Pancreas (tissue), 10 donors: ENCODE measurements around the gene PPM1H. TPM values are rescaled to one million over a fixed set of nuclear protein-coding genes. Genes with fewer than 3 reads are reported as not detected.

ENCODE experiments used
- ATAC-seq, 4 donors: fragments of 200-7000 bp; cut with Tn5 transposase; one replicate each; pipeline versions ENCODE4 v1.8.0 to v1.9.1; 2020; ENCODE audit warnings: mild to moderate bottlenecking in 4 of 4, moderate library complexity in 4 of 4
- DNase-seq, 6 donors: peaks; one replicate each; pipeline ENCODE4 v3.0.0-alpha.2; 2020
- FAIRE-seq: peaks from 2 replicates; lab custom pipeline; 2012; peaks lifted over from hg19 to GRCh38; lab: Jason Lieb, UNC
- H3K27ac ChIP-seq, 4 donors: fragments of 200-600 bp; sonication (generic); 1 replicate in 3 of 4; 2 replicates in 1 of 4; pipeline versions ENCODE4 v1.5.0 to v1.8.0; 2020
- H3K27me3 ChIP-seq, 4 donors: fragments of 200-600 bp; one replicate each; pipeline ENCODE4 v1.8.0; 2021
- H3K36me3 ChIP-seq, 3 donors: fragments of 200-600 bp; sonication (generic) in 1 of 3; one replicate each; pipeline versions ENCODE4 v1.5.0 to v1.8.0; 2020 to 2021
- H3K4me1 ChIP-seq, 3 donors: fragments of 200-600 bp; one replicate each; pipeline ENCODE4 v1.8.0; 2021
- H3K4me3 ChIP-seq, 4 donors: fragments of 200-600 bp; sonication (generic) in 2 of 4; one replicate each; pipeline versions ENCODE4 v1.5.0 to v1.8.0; 2020 to 2021
- H3K9me3 ChIP-seq, 4 donors: fragments of 200-600 bp; one replicate each; pipeline ENCODE4 v1.8.0; 2021
- CTCF ChIP-seq, 4 donors: fragments of 200-600 bp; sonication (generic) in 3 of 4; IDR thresholded peaks; one replicate each; pipeline versions ENCODE4 v1.5.0 to v1.8.0; 2021; ENCODE audit warnings: antibody characterized with exemption in 4 of 4
- WGBS, 2 donors: extraction: QIAGEN DNeasy Blood & Tissue Kit; methylation state at CpG; one replicate each; pipeline ENCODE4 v1.1.7; 2013; 5-methylcytosine and 5-hydroxymethylcytosine counted together
- intact Hi-C, 3 donors: fragments of 100-400 bp; cut with DNase I; formaldehyde crosslinking; loops; one replicate each; pipeline versions ENCODE4 v1.11.1 to v1.14.2; 2022
- polyA plus RNA-seq, 2 donors: library from polyadenylated mRNA; stranded (reverse); fragments of 200-250 nt; gene quantifications; one replicate each; pipeline ENCODE4 v1.2.3, GENCODE V29; 2013
- total RNA-seq, 6 donors: library from RNA; stranded (reverse); fragmentation: NEBNext Ultra II Directional in 4 of 6; extraction: Animal tissue kit (Norgen Biotek cat#: 25700) in 4 of 6; gene quantifications; one replicate each; pipeline versions ENCODE4 v1.2.1 to v1.2.4, GENCODE V29; 2021 to 2023
- donor health status: healthy with polysubstance abuse.
- donor health status: DM: no; HTN: no; CAD: no; lungs with moderate emphysema.
- donor health status: DM: no; HTN: no; CAD: no.
- donor health status: control.
- donor health status: control.
- donor health status: Bipolar disorder and iron deficiency.
- donor health status: DM: yes; HTN: yes; CAD: no.
- donor health status: DM: no; HTN: no; CAD: no.
- donor health status: DM: no; HTN: no; CAD: no.
- donor health status: DM: yes; HTN: yes; CAD: no.

The PPM1H gene
- total and polyA plus RNA-seq, 8 donors: 1.7 to 12.9 (median 5.8) TPM

- FAIRE-seq (no peak), DNase-seq (no peak), ATAC-seq (no peak)
- TF ChIP-seq CTCF (IDR thresholded peaks at IDR 0.05): no peak
- Histone ChIP-seq H3K4me1 (no peaks in the 10 kb centered on the region), H3K9me3 (no peaks in the 10 kb centered on the region), H3K36me3 (no peaks in the 10 kb centered on the region), H3K4me3 (no peak overlapping the region), H3K27me3 (no peaks in the 10 kb centered on the region), H3K27ac (no peak overlapping the region)
- intact Hi-C loops: no loop called here
- 99 to 100% methylated on average over 4 of the region's 4 CpGs for WGBS, 2 donors
These were observed 221.2 kb downstream of the PPM1H start for GRCh38 chr12:62713723-62714122.

GRCh38 chr12:62712681-62713573, 222.0 kb downstream of the PPM1H start:
- Histone ChIP-seq H3K27me3 (no peaks in the 10 kb centered on the region), H3K36me3 (no peaks in the 10 kb centered on the region), H3K9me3 (no peaks in the 10 kb centered on the region), H3K4me3 (no peak overlapping the region), H3K27ac (no peak overlapping the region), H3K4me1 (no peaks in the 10 kb centered on the region)
- ATAC-seq: no peak
- WGBS, 2 donors: 83 to 86% methylated on average over 8 of the region's 8 CpGs
- DNase-seq: no peak
- FAIRE-seq: no peak
- no peak for TF ChIP-seq CTCF (IDR thresholded peaks at IDR 0.05)
- intact Hi-C loops: no loop called here

- H3K4me1 ChIP-seq: no peaks in the 10 kb centered on the region
- H3K9me3 ChIP-seq: no peaks in the 10 kb centered on the region
- no peaks in the 10 kb centered on the region for H3K27me3 ChIP-seq
- DNase-seq (no peak), FAIRE-seq (no peak), ATAC-seq (no peak)
- intact Hi-C loops: no loop called here
- H3K36me3 ChIP-seq: no peaks in the 10 kb centered on the region
- no peak overlapping the region for H3K27ac ChIP-seq
- no peak overlapping the region for H3K4me3 ChIP-seq
- TF ChIP-seq CTCF (IDR thresholded peaks at IDR 0.05): no peak
- WGBS, 2 donors: 84 to 85% methylated on average over 10 of the region's 10 CpGs
These were observed 223.2 kb downstream of the PPM1H start for GRCh38 chr12:62711631-62712241.

- no peak for ATAC-seq
- 66 to 72% methylated on average over 2 of the region's 2 CpGs for WGBS, 2 donors
- FAIRE-seq: no peak
- intact Hi-C loops: no loop called here
- no peaks in the 10 kb centered on the region for H3K27me3 ChIP-seq
- no peak overlapping the region for H3K27ac ChIP-seq
- no peak for DNase-seq
- H3K9me3 ChIP-seq: no peaks in the 10 kb centered on the region
- no peak overlapping the region for H3K4me3 ChIP-seq
- H3K36me3 ChIP-seq: no peaks in the 10 kb centered on the region
- H3K4me1 ChIP-seq: no peaks in the 10 kb centered on the region
- no peak for TF ChIP-seq CTCF (IDR thresholded peaks at IDR 0.05)
These were observed 225.6 kb downstream of the PPM1H start for GRCh38 chr12:62709311-62709710.

- no peaks in the 10 kb centered on the region for H3K27me3 ChIP-seq
- no peak overlapping the region for H3K27ac ChIP-seq
- no peak for ATAC-seq
- DNase-seq: no peak
- WGBS, 2 donors: 93 to 95% methylated on average over 2 of the region's 2 CpGs
- no peak overlapping the region for H3K4me3 ChIP-seq
- no peaks in the 10 kb centered on the region for H3K4me1 ChIP-seq
- no peaks in the 10 kb centered on the region for H3K9me3 ChIP-seq
- TF ChIP-seq CTCF (IDR thresholded peaks at IDR 0.05): no peak
- FAIRE-seq: no peak
- intact Hi-C loops: no loop called here
- H3K36me3 ChIP-seq: no peaks in the 10 kb centered on the region
These were observed 227.0 kb downstream of the PPM1H start for GRCh38 chr12:62707939-62708338.
